Muscle of leg (tissue), 11 donors: Measurements from ENCODE around the gene TRIM56. TPM values are rescaled to one million over a fixed set of nuclear protein-coding genes. Genes with fewer than 3 reads are reported as not detected.
"Not testable (repeated sequence)": the region's sequence is repeated elsewhere in the genome, so short reads cannot be mapped to it uniquely, and the experiment has no call there.

ENCODE experiments used
- DNase-seq: peaks from one replicate; pipeline ENCODE4 v3.0.0; 2013
- H3K27ac ChIP-seq: one replicate; pipeline ENCODE4 v1.5.1; 2013; ENCODE audit warnings: mild to moderate bottlenecking, low read length, control low read depth
- H3K27me3 ChIP-seq: one replicate; pipeline ENCODE4 v1.6.1; 2013; ENCODE audit warnings: low read length; ENCODE audit not compliant: control insufficient read depth, insufficient read depth
- H3K36me3 ChIP-seq: one replicate; pipeline ENCODE4 v1.6.1; 2013; ENCODE audit warnings: low read length; ENCODE audit not compliant: control insufficient read depth, insufficient read depth
- H3K4me1 ChIP-seq: one replicate; pipeline ENCODE4 v1.6.1; 2013; ENCODE audit warnings: low read length; ENCODE audit not compliant: control insufficient read depth, insufficient read depth
- H3K4me3 ChIP-seq: one replicate; pipeline ENCODE4 v1.5.1; 2013; ENCODE audit warnings: low read length, control low read depth
- H3K9me3 ChIP-seq: replicated peaks from 2 replicates; pipeline ENCODE4 v1.6.1; 2013; ENCODE audit warnings: low read depth, low read length; ENCODE audit not compliant: control insufficient read depth
- WGBS: methylation state at CpG from one replicate; pipeline ENCODE4 v1.1.5; 2013; ENCODE audit warnings: missing lambda C conversion rate; ENCODE audit not compliant: insufficient coverage; 5-methylcytosine and 5-hydroxymethylcytosine counted together
- polyA plus RNA-seq, 8 donors: library from polyadenylated mRNA; unstranded; fragments of 120-200 nt; gene quantifications; one replicate each; pipeline versions ENCODE4 v1.2.1 to v1.2.3, GENCODE V29; 2013; ENCODE audit warnings: inconsistent platforms in 1 of 8, low replicate concordance in 1 of 8; ENCODE audit not compliant: insufficient read length in 8 of 8, insufficient read depth in 1 of 8
- total RNA-seq: library from RNA; stranded (reverse); fragments of 120-200 nt; gene quantifications from one replicate; pipeline ENCODE4 v1.2.4, GENCODE V29; 2013

TRIM56 gene
- total and polyA plus RNA-seq, 9 donors: 7.2 to 12.7 (median 8.2) TPM

DNA sequence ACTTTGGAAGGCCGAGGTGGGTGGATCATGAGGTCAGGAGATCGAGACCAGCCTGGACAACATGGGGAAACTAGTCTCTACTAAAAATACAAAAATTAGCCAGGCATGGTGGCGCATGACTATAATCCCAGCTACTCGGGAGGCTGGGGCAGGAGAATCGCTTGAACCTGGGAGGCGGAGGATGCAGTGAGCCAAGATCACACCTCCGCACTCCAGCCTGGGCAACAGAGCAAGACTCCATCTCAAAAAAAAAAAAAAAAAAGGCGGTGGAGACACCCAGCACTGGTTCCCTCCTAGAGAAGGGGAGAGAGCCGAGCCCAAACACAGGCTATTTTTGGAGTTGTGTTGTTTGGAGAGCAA, 36.3 kb downstream of the TRIM56 start:
- not testable (repeated sequence) for H3K27me3 ChIP-seq, DNase-seq, H3K36me3 ChIP-seq, H3K9me3 ChIP-seq, H3K4me3 ChIP-seq
- Histone ChIP-seq H3K4me1 (peaks cover 53% of the 10 kb centered on the region), H3K27ac (peak overlapping the region; percentile 97)
- WGBS: 20% methylated on average over 1 of the region's 9 CpGs

DNA sequence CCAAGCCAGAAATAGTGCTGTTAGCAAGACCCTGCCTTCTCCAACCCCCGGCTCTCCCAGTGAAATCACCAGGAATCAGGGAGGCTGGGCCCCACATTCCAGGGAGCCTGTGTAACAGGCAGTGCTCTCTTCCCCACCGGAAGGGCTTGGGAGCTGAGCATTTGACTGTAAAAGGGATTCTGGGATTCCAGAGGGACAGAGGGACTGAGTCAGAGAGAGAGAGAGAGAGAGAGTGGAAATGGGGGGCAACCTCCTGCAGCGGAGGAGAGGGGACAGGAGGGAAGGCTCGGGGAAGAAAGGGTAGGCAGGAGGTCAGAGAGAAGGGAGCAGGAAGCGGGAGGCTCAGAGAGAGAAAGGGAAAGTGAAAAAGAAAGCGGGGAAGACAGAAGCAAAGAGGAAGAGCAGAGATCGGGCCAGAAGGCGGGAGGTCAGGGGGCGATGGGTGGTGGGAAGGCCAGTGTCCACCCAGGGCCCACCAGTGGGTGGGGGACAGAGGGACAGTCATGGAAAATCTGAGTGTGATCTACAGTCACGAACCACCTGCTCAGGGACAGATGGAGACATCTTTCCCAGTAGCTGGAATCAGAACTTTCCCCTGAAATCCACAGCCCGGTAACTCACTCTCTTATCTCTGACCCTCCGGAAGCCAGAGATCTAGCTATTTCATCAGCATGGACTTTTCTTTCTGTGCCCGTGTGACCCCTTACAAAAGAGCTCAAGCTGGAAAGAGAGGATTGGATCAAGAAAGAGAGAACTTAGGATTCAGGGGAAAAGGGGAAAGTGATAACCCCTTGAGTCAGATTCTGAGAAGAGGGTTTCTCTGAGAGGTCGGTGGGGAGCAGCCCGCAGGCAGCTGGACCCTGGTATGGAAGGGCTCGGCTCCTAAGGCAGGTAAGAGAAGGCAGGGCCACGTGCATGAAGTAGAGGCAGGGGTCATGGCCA, 37.0 kb downstream of the TRIM56 start:
- Histone ChIP-seq H3K4me1 (peaks cover 56% of the 10 kb centered on the region), H3K27me3 (no peaks in the 10 kb centered on the region), H3K27ac (peak overlapping the region; percentile 97), H3K9me3 (no peaks in the 10 kb centered on the region), H3K4me3 (peak overlapping the region; percentile 39), H3K36me3 (no peaks in the 10 kb centered on the region)
- DNase-seq: peak; percentile 99
- WGBS: 18% methylated on average over 13 of the region's 17 CpGs

DNA sequence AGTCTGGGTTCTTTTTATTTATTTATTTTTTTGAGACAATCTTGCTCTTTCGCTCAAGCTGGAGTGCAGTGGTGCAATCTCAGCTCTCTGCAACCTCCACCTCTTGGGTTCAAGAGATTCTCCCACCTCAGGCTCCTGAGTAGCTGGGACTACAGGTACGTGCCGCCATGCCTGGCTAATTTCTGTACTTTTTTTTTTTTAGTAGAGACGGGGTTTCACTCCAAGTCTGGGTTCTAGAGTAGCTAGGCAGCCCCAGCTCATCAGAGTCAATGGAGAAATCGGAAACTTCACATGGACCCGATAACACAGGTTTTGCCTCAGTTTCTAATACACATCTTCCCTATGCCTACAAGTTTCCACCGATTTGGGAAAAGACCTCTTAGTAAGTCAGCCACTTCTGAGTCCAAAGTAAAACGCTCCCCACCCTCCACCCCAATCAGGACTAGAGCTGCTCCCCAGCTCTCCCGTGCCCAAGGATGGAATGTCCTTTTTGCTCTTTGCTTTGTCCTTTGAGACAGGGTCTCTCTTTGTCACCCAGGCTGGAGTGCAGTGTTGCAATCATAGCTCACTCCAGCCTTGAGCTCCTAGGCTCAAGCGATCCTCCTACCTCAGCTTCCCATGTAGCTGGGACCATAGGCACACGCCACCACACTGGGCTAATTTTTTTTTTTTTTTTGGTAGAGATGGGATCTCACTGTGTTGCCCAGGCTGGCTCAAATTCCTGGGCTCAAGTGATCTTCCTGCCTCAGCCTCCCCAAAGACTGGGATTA, 37.8 kb downstream of the TRIM56 start:
- H3K9me3 ChIP-seq: no peaks in the 10 kb centered on the region
- H3K4me1 ChIP-seq: peaks cover 56% of the 10 kb centered on the region
- peak overlapping the region; percentile 97 for H3K27ac ChIP-seq
- no peak overlapping the region for H3K4me3 ChIP-seq
- H3K36me3 ChIP-seq: no peaks in the 10 kb centered on the region
- H3K27me3 ChIP-seq: no peaks in the 10 kb centered on the region
- no peak for DNase-seq
- WGBS: 94% methylated on average over 6 of the region's 11 CpGs

DNA sequence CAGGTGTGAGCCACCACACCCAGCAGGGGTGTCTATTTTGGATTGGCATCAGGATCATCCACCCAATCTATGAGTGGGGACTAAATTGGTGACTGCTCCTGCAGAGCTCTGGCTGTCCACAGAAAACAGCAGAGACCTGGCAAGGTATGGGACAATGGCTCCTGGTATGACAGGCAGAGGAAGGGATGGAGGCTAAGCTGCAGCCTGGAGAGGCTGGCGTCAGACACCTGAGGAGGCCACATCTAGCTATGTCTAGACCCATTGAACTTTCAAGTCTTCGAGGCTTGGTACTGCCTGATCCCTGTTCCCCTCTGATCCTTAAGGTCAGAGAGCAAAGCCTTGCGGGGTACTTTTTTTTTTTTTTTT, 38.4 kb downstream of the TRIM56 start:
- no peak for DNase-seq
- peaks cover 2% of the 10 kb centered on the region for H3K27me3 ChIP-seq
- WGBS: 90% methylated on average over 3 of the region's 3 CpGs
- H3K4me3 ChIP-seq: no peak overlapping the region
- no peak overlapping the region for H3K27ac ChIP-seq
- no peaks in the 10 kb centered on the region for H3K36me3 ChIP-seq
- H3K4me1 ChIP-seq: peaks cover 56% of the 10 kb centered on the region
- H3K9me3 ChIP-seq: no peaks in the 10 kb centered on the region

DNA sequence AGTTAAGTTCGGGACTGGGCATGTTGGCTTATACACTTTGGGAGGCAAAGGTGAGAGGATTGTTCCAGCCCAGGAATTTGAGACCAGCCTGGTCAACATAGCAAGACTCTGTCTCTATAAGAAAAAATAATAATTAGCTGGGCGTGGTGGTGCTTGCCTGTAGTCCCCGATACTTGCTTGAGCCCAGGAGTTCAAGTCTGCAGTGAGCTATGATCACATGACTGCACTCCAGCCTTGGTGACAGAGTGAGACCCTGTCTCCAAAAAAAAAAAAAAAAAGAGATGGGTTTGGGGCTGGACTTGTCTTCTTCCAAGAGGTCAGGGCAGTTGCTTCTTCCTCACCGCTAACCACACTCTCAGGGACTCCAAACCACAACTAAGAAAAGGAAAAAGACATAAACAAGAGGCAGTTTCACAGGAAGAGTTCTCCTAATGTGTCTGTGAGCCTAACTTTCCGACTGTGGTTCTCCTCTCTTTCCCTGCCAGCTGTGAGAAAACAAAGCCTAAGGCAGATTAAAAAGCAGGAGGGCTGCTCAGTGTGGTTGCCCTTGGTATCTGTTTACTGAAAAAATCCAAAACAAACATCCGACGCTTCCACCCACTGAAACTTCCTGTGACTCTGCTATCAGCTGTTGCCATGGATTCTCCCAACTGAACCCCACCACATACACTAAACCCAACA, 39.2 kb downstream of the TRIM56 start:
- H3K27me3 ChIP-seq: peaks cover 2% of the 10 kb centered on the region
- no peaks in the 10 kb centered on the region for H3K9me3 ChIP-seq
- peak; percentile 77 for DNase-seq
- H3K4me1 ChIP-seq: peaks cover 56% of the 10 kb centered on the region
- WGBS: 54% methylated on average over 4 of the region's 7 CpGs
- no peak overlapping the region for H3K4me3 ChIP-seq
- H3K36me3 ChIP-seq: no peaks in the 10 kb centered on the region
- peak overlapping the region; percentile 50 for H3K27ac ChIP-seq

DNA sequence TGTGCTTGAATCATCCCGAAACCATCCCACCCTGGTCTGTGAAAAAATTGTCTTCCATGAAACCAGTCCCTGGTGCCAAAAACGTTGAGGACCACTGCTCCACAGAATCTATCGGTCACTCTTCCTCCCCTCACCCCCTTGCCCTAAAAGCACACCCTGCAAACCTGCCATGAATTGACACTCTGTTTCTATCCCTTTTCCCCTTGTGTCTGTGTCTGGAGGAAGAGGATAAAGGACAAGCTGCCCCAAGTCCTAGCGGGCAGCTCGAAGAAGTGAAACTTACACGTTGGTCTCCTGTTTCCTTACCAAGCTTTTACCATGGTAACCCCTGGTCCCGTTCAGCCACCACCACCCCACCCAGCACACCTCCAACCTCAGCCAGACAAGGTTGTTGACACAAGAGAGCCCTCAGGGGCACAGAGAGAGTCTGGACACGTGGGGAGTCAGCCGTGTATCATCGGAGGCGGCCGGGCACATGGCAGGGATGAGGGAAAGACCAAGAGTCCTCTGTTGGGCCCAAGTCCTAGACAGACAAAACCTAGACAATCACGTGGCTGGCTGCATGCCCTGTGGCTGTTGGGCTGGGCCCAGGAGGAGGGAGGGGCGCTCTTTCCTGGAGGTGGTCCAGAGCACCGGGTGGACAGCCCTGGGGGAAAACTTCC, 40.8 kb downstream of the TRIM56 start:
- H3K4me1 ChIP-seq: peaks cover 55% of the 10 kb centered on the region
- no peaks in the 10 kb centered on the region for H3K9me3 ChIP-seq
- WGBS: 19% methylated on average over 12 of the region's 15 CpGs
- peak; percentile 77 for DNase-seq
- H3K4me3 ChIP-seq: no peak overlapping the region
- peaks cover 2% of the 10 kb centered on the region for H3K27me3 ChIP-seq
- H3K27ac ChIP-seq: peak overlapping the region; percentile 81
- H3K36me3 ChIP-seq: no peaks in the 10 kb centered on the region

DNA sequence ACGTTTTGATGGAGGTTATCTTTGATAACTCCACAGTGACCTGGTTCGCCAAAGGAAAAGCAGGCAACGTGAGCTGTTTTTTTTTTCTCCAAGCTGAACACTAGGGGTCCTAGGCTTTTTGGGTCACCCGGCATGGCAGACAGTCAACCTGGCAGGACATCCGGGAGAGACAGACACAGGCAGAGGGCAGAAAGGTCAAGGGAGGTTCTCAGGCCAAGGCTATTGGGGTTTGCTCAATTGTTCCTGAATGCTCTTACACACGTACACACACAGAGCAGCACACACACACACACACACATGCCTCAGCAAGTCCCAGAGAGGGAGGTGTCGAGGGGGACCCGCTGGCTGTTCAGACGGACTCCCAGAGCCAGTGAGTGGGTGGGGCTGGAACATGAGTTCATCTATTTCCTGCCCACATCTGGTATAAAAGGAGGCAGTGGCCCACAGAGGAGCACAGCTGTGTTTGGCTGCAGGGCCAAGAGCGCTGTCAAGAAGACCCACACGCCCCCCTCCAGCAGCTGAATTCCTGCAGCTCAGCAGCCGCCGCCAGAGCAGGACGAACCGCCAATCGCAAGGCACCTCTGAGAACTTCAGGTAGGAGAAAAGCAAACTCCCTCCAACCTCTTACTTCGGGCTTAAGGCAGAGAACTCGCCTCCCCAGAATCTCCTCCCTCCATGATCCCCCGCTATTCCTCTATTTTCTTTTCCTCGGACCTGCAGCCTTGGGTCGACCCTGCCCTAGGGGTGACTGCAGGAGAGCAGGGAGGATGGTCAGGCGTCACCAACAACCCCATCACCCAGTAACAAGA, 41.6 kb downstream of the TRIM56 start, which contains the start of gene SERPINE1:
Gene SERPINE1, plus strand, starts transcription at position 454 of the 809 bp plus-strand sequence. CDS start 1,290 bp downstream, outside the sequence.
- DNase-seq: peak; percentile 98
- WGBS: 6% methylated on average over 5 of the region's 22 CpGs
- Histone ChIP-seq H3K27ac (peak within 1 kb of the TSS; percentile 81), H3K27me3 (peaks cover 2% of the 10 kb centered on the region), H3K4me1 (peaks cover 48% of the 10 kb centered on the region), H3K4me3 (peak within 1 kb of the TSS; percentile 26), H3K9me3 (no peaks in the 10 kb centered on the region), H3K36me3 (no peaks in the 10 kb centered on the region)

DNA sequence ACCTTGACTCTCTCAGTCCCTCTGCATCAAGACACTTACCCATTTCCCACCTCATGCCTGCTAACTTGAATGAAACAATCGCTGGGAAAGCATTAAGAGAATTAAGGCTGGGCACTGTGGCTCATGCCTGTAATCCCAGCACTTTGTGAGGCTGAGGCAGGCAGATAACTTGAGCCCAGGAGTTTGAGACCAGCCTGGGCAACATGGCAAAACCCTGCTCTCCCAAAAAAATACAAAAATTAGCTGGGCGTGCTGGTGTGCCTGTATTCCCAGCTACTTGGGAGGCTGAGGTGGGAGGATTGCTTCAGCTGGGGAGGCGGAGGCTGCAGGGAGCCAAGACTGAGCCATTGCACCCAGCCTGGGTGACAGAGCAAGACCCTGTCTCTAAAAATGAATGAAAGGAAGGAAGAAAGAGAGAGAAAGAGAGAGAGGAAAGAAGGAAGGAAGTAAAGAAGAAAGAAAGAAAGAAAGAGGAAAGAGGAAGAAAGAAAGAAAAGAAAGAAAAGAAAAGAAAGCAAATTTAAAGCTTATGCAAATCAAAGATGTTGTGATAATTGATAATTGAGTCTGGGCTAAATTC, 42.3 kb downstream of the TRIM56 start:
- H3K4me1 ChIP-seq: peaks cover 41% of the 10 kb centered on the region
- DNase-seq: no peak
- H3K36me3 ChIP-seq: no peaks in the 10 kb centered on the region
- no peaks in the 10 kb centered on the region for H3K9me3 ChIP-seq
- 60% methylated on average over 2 of the region's 3 CpGs for WGBS
- peak overlapping the region; percentile 26 for H3K4me3 ChIP-seq
- peaks cover 2% of the 10 kb centered on the region for H3K27me3 ChIP-seq
- peak overlapping the region; percentile 81 for H3K27ac ChIP-seq
